ENCODE results near the gene JAZF1. TPM values are rescaled to one million over a fixed set of nuclear protein-coding genes. Genes with fewer than 3 reads are reported as not detected.

JAZF1 gene
- total and polyA plus RNA-seq, 9 of the 15 experiments (the other 6 are each of a cell fraction or from before 2014, with no cell fraction given), result 0.04 to 0.64 (median 0.11) TPM; not detected in 3

DNA sequence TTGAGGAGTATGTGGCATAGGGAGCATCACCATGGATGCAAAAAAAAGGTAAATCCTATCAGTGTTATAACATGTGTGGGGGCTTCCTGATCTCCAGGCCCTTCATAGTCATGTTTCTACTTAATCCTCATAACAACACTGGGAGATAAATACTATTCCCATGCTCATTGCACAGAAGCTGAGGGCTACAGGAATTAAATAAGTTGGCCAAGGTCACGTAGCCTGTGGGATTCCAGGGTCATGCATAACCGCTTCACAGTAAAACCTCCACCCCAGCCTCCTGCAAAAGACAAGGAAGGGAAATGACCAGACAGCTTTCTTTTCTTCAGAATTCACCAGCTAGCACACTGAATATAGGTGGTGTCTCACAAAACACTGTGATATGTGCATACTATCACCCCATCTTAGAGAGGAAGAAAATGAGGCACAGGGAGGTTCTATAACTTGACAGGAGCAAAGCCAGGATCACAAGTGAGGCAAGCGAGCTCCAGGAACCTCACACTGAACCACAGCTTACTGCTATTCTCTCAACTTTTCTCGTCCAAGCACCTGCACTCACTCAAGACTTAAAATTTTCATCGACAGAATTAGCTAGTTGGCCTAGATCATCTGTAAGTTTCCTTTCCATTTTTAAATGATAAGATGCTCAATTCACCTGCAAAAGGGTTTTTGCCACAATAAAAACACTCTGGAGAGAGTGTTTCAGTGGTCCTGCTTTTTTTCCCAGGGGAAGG is 13.4 kb downstream of the JAZF1 start:
- FAIRE-seq (no peak), ATAC-seq (no peak), DNase-seq (ENCODE audit: extremely low read depth in 1 of 4, low spot score in 3 of 4) (no peak)
- 3% methylated on average over 5 of the region's 5 CpGs for WGBS (ENCODE audit: insufficient coverage, low coverage, missing lambda C conversion rate)
- Histone ChIP-seq H3K4me3 (no peak overlapping the region), H3K36me3 (ENCODE audit: control insufficient read depth, insufficient read depth, low read length) (no peaks in the 10 kb centered on the region), H2AFZ (ENCODE audit: low read depth, low read length) (no peak overlapping the region), H3K27me3 (ENCODE audit: control insufficient read depth in 2 of 2, insufficient read depth in 2 of 2, low read length in 2 of 2) (peaks cover 7 to 8% of the 10 kb centered on the region in 2 experiments; a peak in 3 of 5 replicates), H3K9ac (ENCODE audit: insufficient read depth in 1 of 2, low read depth in 2 of 2, low read length in 2 of 2) (no peak overlapping the region), H3K9me3 (replicated peaks; ENCODE audit: control insufficient read depth, insufficient read depth, low read depth, low read length) (no peaks in the 10 kb centered on the region), H3K4me2 (ENCODE audit: insufficient read depth, low read length) (no peak overlapping the region), H3K27ac (ENCODE audit: extremely low read depth, low read depth, low read length) (no peak overlapping the region), H3K9me1 (ENCODE audit: control insufficient read depth, insufficient read depth, low read length) (no peaks in the 10 kb centered on the region), H4K20me1 (replicated peaks; ENCODE audit: control insufficient read depth, insufficient read depth, low read length) (no peaks in the 10 kb centered on the region), H3K4me1 (replicated peaks in 1 of 2; ENCODE audit: control insufficient read depth in 2 of 2, insufficient read depth in 2 of 2, low read length in 2 of 2) (no peaks in the 10 kb centered on the region), H3K79me2 (ENCODE audit: control insufficient read depth, insufficient read depth, low read length) (no peaks in the 10 kb centered on the region)
- TF ChIP-seq, protein P1, sequence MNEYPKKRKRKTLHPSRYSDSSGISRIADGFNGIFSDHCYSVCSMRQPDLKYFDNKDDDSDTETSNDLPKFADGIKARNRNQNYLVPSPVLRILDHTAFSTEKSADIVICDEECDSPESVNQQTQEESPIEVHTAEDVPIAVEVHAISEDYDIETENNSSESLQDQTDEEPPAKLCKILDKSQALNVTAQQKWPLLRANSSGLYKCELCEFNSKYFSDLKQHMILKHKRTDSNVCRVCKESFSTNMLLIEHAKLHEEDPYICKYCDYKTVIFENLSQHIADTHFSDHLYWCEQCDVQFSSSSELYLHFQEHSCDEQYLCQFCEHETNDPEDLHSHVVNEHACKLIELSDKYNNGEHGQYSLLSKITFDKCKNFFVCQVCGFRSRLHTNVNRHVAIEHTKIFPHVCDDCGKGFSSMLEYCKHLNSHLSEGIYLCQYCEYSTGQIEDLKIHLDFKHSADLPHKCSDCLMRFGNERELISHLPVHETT (CRISPR knock-in tag; conservative IDR thresholded peaks at IDR 0.05 in 1 of 2, IDR thresholded peaks at IDR 0.05 in 1 of 2), result no peak
- TF ChIP-seq ZNF253 (CRISPR knock-in tag; conservative IDR thresholded peaks at IDR 0.05), result no peak
- no peak for TF ChIP-seq MYC (IDR thresholded peaks at IDR 0.05; ENCODE audit: low read depth, low read length)
- no peak for TF ChIP-seq MYC (CRISPR knock-in tag; IDR thresholded peaks at IDR 0.05; ENCODE audit: borderline replicate concordance, low read depth)
- TF ChIP-seq SMAD2 (IDR thresholded peaks at IDR 0.05; ENCODE audit: low read depth, low read length), result no peak
- TF ChIP-seq BACH1 (tag; IDR thresholded peaks at IDR 0.05), result no peak
- in situ Hi-C loops (cut with MboI), result no loop called here
- ChIA-PET CTCF (ENCODE audit: low intra/inter-chr PET ratio) (no interaction called here), POLR2A (no interaction called here)
- intact Hi-C loops (cut with micrococcal nuclease), result no loop called here
- BruUV-seq (replicated peaks), result no TSS peak

All from K562 (cell line).